ENCODE results near the gene RNU6-1.

RNU6-1 gene

DNA sequence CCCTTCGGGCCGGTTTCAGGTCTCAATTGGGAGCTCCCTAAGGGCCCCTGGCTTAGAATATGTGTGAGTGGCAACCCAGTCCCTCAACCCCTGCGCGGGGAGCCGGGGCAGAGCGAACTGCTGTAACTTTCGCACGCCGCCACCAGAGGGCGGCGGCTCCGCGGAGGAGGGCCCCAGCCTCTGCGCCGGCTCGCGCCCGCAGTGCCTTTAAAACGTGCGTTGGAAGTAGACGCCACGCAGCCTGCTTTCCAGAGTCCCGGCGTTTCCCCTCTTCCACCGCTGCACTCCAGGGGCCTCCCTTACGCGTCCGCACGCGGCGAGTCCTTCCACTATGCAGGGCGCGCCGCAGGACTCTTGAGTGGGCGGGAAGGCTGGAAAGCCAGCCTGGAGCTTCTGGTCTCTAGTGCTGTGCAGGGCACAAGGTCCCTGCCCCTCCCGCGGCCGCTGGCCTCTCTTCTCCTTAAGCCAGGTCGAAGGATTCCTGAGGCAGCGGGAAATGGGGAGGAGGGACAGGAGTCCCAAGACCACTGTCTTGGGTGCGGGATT is 23.7 kb upstream of the RNU6-1 start:
- H3K27ac ChIP-seq (ENCODE audit: extremely low read depth, low read depth, low read length), result peak overlapping the region; percentile 19; the same call in 1 of the 2 replicates
- TF ChIP-seq SP7 (tag by site-specific recombination; IDR thresholded peaks at IDR 0.05) (peak; percentile 65), HOXD13 (CRISPR knock-in tag; IDR thresholded peaks at IDR 0.05; ENCODE audit: borderline replicate concordance) (no peak), ZNF394 (tag by site-specific recombination; IDR thresholded peaks at IDR 0.05; ENCODE audit: borderline replicate concordance) (0 out of 2 replicates have a peak, but pooled peaks have one; percentile 13), ZNF692 (tag by site-specific recombination; IDR thresholded peaks at IDR 0.05) (peak; percentile 85), HOXC10 (CRISPR knock-in tag; IDR thresholded peaks at IDR 0.05) (no peak), YY1 (tag by site-specific recombination; IDR thresholded peaks at IDR 0.05) (0 out of 2 replicates have a peak, but pooled peaks have one; percentile 51), GLI2 (tag by site-specific recombination; IDR thresholded peaks at IDR 0.05; ENCODE audit: borderline replicate concordance, low read depth) (no peak), ZNF629 (tag by site-specific recombination; IDR thresholded peaks at IDR 0.05) (0 out of 2 replicates have a peak, but pooled peaks have one; percentile 37), ZNF660 (tag by site-specific recombination; IDR thresholded peaks at IDR 0.05) (peak; percentile 95), ZNF560 (tag by site-specific recombination; IDR thresholded peaks at IDR 0.05; ENCODE audit: borderline replicate concordance) (no peak), SP2 (tag by site-specific recombination; IDR thresholded peaks at IDR 0.05) (peak; percentile 33; the same call in 1 of the 2 replicates), KLF8 (tag by site-specific recombination; IDR thresholded peaks at IDR 0.05) (0 out of 2 replicates have a peak, but pooled peaks have one; percentile 25), ZNF416 (tag by site-specific recombination; IDR thresholded peaks at IDR 0.05) (no peak), ZNF404 (tag by site-specific recombination; IDR thresholded peaks at IDR 0.05) (no peak), ZFP37 (tag by site-specific recombination; IDR thresholded peaks at IDR 0.05) (peak; percentile 67; the same call in 1 of the 2 replicates), ZNF785 (tag by site-specific recombination; IDR thresholded peaks at IDR 0.05) (no peak), PRDM1 (tag by site-specific recombination; IDR thresholded peaks at IDR 0.05) (no peak), GLIS1 (tag by site-specific recombination; IDR thresholded peaks at IDR 0.05) (peak; percentile 51), ZBTB8A (tag by site-specific recombination; IDR thresholded peaks at IDR 0.05) (peak; percentile 95), ZXDB (tag by site-specific recombination; IDR thresholded peaks at IDR 0.05) (peak; percentile 91)
- TF ChIP-seq, protein P1, sequence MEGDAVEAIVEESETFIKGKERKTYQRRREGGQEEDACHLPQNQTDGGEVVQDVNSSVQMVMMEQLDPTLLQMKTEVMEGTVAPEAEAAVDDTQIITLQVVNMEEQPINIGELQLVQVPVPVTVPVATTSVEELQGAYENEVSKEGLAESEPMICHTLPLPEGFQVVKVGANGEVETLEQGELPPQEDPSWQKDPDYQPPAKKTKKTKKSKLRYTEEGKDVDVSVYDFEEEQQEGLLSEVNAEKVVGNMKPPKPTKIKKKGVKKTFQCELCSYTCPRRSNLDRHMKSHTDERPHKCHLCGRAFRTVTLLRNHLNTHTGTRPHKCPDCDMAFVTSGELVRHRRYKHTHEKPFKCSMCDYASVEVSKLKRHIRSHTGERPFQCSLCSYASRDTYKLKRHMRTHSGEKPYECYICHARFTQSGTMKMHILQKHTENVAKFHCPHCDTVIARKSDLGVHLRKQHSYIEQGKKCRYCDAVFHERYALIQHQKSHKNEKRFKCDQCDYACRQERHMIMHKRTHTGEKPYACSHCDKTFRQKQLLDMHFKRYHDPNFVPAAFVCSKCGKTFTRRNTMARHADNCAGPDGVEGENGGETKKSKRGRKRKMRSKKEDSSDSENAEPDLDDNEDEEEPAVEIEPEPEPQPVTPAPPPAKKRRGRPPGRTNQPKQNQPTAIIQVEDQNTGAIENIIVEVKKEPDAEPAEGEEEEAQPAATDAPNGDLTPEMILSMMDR (tag by site-specific recombination; IDR thresholded peaks at IDR 0.05), result peak; percentile 95
- TF ChIP-seq, protein P2, sequence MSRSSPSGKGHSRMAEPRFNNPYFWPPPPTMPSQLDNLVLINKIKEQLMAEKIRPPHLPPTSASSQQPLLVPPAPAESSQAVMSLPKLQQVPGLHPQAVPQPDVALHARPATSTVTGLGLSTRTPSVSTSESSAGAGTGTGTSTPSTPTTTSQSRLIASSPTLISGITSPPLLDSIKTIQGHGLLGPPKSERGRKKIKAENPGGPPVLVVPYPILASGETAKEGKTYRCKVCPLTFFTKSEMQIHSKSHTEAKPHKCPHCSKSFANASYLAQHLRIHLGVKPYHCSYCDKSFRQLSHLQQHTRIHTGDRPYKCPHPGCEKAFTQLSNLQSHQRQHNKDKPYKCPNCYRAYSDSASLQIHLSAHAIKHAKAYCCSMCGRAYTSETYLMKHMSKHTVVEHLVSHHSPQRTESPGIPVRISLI (tag by site-specific recombination; IDR thresholded peaks at IDR 0.05), result no peak
- TF ChIP-seq, protein P3, sequence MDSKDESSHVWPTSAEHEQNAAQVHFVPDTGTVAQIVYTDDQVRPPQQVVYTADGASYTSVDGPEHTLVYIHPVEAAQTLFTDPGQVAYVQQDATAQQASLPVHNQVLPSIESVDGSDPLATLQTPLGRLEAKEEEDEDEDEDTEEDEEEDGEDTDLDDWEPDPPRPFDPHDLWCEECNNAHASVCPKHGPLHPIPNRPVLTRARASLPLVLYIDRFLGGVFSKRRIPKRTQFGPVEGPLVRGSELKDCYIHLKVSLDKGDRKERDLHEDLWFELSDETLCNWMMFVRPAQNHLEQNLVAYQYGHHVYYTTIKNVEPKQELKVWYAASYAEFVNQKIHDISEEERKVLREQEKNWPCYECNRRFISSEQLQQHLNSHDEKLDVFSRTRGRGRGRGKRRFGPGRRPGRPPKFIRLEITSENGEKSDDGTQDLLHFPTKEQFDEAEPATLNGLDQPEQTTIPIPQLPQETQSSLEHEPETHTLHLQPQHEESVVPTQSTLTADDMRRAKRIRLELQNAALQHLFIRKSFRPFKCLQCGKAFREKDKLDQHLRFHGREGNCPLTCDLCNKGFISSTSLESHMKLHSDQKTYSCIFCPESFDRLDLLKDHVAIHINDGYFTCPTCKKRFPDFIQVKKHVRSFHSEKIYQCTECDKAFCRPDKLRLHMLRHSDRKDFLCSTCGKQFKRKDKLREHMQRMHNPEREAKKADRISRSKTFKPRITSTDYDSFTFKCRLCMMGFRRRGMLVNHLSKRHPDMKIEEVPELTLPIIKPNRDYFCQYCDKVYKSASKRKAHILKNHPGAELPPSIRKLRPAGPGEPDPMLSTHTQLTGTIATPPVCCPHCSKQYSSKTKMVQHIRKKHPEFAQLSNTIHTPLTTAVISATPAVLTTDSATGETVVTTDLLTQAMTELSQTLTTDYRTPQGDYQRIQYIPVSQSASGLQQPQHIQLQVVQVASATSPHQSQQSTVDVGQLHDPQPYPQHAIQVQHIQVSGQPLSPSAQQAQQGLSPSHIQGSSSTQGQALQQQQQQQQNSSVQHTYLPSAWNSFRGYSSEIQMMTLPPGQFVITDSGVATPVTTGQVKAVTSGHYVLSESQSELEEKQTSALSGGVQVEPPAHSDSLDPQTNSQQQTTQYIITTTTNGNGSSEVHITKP (tag by site-specific recombination; IDR thresholded peaks at IDR 0.05), result no peak
- TF ChIP-seq, protein P4, sequence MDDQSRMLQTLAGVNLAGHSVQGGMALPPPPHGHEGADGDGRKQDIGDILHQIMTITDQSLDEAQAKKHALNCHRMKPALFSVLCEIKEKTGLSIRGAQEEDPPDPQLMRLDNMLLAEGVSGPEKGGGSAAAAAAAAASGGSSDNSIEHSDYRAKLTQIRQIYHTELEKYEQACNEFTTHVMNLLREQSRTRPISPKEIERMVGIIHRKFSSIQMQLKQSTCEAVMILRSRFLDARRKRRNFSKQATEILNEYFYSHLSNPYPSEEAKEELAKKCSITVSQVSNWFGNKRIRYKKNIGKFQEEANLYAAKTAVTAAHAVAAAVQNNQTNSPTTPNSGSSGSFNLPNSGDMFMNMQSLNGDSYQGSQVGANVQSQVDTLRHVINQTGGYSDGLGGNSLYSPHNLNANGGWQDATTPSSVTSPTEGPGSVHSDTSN (CRISPR knock-in tag; IDR thresholded peaks at IDR 0.05), result peak; percentile 83
- TF ChIP-seq, protein P5, sequence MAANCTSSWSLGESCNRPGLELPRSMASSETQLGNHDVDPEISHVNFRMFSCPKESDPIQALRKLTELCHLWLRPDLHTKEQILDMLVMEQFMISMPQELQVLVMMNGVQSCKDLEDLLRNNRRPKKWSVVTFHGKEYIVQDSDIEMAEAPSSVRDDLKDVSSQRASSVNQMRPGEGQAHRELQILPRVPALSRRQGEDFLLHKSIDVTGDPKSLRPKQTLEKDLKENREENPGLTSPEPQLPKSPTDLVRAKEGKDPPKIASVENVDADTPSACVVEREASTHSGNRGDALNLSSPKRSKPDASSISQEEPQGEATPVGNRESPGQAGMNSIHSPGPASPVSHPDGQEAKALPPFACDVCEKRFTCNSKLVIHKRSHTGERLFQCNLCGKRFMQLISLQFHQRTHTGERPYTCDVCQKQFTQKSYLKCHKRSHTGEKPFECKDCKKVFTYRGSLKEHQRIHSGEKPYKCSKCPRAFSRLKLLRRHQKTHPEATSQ (tag by site-specific recombination; IDR thresholded peaks at IDR 0.05), result peak; percentile 56; the same call in 1 of the 2 replicates
- TF ChIP-seq, protein P6, sequence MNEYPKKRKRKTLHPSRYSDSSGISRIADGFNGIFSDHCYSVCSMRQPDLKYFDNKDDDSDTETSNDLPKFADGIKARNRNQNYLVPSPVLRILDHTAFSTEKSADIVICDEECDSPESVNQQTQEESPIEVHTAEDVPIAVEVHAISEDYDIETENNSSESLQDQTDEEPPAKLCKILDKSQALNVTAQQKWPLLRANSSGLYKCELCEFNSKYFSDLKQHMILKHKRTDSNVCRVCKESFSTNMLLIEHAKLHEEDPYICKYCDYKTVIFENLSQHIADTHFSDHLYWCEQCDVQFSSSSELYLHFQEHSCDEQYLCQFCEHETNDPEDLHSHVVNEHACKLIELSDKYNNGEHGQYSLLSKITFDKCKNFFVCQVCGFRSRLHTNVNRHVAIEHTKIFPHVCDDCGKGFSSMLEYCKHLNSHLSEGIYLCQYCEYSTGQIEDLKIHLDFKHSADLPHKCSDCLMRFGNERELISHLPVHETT (tag by site-specific recombination; IDR thresholded peaks at IDR 0.05), result no peak

More for the DNA sequence above, 23.7 kb upstream of the RNU6-1 start:
- POLR2A ChIA-PET, result interaction anchor here (0.9 to 1.0 kb wide), 2 partner anchors 191 to 289 kb away, joined by 3 read pairs; partner anchors contain the start of gene PIAS1
- Histone ChIP-seq H3K36me3 (ENCODE audit: control insufficient read depth in 2 of 2, insufficient read depth in 1 of 2, low read length in 2 of 2) (no peaks in the 10 kb centered on the region), H3K9me3 (ENCODE audit: control insufficient read depth, insufficient read depth, low read depth, low read length) (no peaks in the 10 kb centered on the region), H3K4me1 (ENCODE audit: control insufficient read depth, insufficient read depth, low read length) (peaks cover 2% of the 10 kb centered on the region; the same call in 1 of the 2 replicates), H3K4me3 (ENCODE audit: low read depth, low read length) (peak overlapping the region; percentile 32)
- CTCF ChIA-PET, result interaction anchor here (0.6 to 6.2 kb wide), 56 partner anchors 9 to 533 kb away, joined by 3 to 65 read pairs (median 4); partner anchors contain the start of gene PIAS1

Data from HEK293 (cell line).